PFSK-1 (cell line): ENCODE measurements around the gene FZD2.

ENCODE experiments used
- FOXP2 ChIP-seq: optimal IDR thresholded peaks from 2 replicates; pipeline ENCODE3; 2011; ENCODE audit warnings: borderline replicate concordance, control low read depth, inconsistent platforms; ENCODE audit not compliant: insufficient read depth; ENCODE audit errors: extremely low read length, extremely low read depth
- POLR2AphosphoS5 ChIP-seq: IDR thresholded peaks from 2 replicates; pipeline ENCODE4 v1.6.1; 2012; ENCODE audit warnings: low read depth, mild to moderate bottlenecking, control low read depth, low read length, moderate library complexity
- SIN3A ChIP-seq: IDR thresholded peaks from 2 replicates; pipeline ENCODE4 v1.6.1; 2012; ENCODE audit warnings: mild to moderate bottlenecking, low read length, moderate library complexity, borderline replicate concordance; ENCODE audit not compliant: insufficient read depth
- TAF1 ChIP-seq: IDR thresholded peaks from 2 replicates; pipeline ENCODE4 v1.6.1; 2012; ENCODE audit warnings: low read length, control low read depth, borderline replicate concordance; ENCODE audit not compliant: insufficient read depth
- TF ChIP-seq, protein P1 (sequence below), 2 experiments: IDR thresholded peaks; 2 replicates each; pipeline versions ENCODE4 v1.6.1 to v1.8.0; 2011 to 2012; ENCODE audit warnings: low read depth in 2 of 2, low read length in 2 of 2, control low read depth in 1 of 2, inconsistent platforms in 1 of 2, mild to moderate bottlenecking in 1 of 2, moderate library complexity in 1 of 2; ENCODE audit not compliant: insufficient read depth in 1 of 2

The FZD2 gene

GRCh38 chr17:44539673-44540072 lies 17.6 kb upstream of the FZD2 start:
- TF ChIP-seq POLR2AphosphoS5 (no peak), FOXP2 (no peak), SIN3A (no peak), TAF1 (no peak)
- TF ChIP-seq, protein P1, sequence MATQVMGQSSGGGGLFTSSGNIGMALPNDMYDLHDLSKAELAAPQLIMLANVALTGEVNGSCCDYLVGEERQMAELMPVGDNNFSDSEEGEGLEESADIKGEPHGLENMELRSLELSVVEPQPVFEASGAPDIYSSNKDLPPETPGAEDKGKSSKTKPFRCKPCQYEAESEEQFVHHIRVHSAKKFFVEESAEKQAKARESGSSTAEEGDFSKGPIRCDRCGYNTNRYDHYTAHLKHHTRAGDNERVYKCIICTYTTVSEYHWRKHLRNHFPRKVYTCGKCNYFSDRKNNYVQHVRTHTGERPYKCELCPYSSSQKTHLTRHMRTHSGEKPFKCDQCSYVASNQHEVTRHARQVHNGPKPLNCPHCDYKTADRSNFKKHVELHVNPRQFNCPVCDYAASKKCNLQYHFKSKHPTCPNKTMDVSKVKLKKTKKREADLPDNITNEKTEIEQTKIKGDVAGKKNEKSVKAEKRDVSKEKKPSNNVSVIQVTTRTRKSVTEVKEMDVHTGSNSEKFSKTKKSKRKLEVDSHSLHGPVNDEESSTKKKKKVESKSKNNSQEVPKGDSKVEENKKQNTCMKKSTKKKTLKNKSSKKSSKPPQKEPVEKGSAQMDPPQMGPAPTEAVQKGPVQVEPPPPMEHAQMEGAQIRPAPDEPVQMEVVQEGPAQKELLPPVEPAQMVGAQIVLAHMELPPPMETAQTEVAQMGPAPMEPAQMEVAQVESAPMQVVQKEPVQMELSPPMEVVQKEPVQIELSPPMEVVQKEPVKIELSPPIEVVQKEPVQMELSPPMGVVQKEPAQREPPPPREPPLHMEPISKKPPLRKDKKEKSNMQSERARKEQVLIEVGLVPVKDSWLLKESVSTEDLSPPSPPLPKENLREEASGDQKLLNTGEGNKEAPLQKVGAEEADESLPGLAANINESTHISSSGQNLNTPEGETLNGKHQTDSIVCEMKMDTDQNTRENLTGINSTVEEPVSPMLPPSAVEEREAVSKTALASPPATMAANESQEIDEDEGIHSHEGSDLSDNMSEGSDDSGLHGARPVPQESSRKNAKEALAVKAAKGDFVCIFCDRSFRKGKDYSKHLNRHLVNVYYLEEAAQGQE (IDR thresholded peaks at IDR 0.05; ENCODE audit: insufficient read depth in 1 of 2, low read depth in 2 of 2, low read length in 2 of 2) = no peak

GRCh38 chr17:44540246-44541084 lies 16.8 kb upstream of the FZD2 start:
- TF ChIP-seq POLR2AphosphoS5 (no peak), FOXP2 (no peak), TAF1 (no peak), SIN3A (no peak)
- TF ChIP-seq, protein P1 (IDR thresholded peaks at IDR 0.05; ENCODE audit: insufficient read depth in 1 of 2, low read depth in 2 of 2, low read length in 2 of 2) = no peak

DNA sequence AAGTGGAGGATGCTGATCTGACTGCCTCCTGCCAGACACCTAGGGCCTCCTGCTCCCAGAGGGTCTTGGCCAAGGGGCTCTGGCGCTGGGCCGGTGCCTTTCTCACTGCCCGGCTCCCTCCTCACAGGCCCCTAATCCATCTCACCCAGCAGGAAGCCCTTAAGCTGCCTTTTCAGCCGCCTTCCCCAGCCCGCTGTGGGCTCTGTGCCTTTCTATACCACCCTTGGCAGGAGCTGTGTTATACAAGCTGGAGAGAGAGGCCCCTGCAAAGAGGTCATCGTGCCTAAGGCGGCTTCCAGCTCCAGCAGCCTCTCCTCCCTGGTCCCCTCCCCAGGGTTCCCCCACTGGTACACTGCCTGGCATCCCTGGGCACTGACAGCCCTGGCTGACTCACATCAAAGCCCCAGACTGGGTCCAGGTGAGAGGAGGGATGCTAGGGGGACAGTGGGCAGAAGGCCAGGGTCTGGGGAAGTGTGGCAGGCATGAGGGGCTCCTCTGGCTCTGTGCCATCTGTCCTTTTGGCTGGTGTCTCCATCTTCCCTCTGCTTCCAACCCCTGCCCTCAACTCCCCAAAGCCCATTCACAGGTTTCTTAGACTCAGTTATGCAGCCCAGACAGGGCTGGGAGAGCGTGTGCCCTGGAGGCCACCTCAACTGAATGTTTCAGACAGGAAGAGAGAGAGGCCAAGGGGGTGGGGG lies 15.3 kb upstream of the FZD2 start:
- TF ChIP-seq POLR2AphosphoS5 (no peak), TAF1 (no peak), SIN3A (no peak), FOXP2 (no peak)
- TF ChIP-seq, protein P1 (IDR thresholded peaks at IDR 0.05; ENCODE audit: insufficient read depth in 1 of 2, low read depth in 2 of 2, low read length in 2 of 2) = no peak

GRCh38 chr17:44543213-44543904 lies 13.9 kb upstream of the FZD2 start:
- TF ChIP-seq SIN3A (no peak), FOXP2 (no peak), TAF1 (no peak), POLR2AphosphoS5 (no peak)
- TF ChIP-seq, protein P1 (IDR thresholded peaks at IDR 0.05; ENCODE audit: insufficient read depth in 1 of 2, low read depth in 2 of 2, low read length in 2 of 2) = no peak
